Smooth muscle cell (in vitro differentiated cells): ENCODE measurements around the gene SFSWAP. TPM values are rescaled to one million over a fixed set of nuclear protein-coding genes. Genes with fewer than 3 reads are reported as not detected.
"Not testable (repeated sequence)": the region's sequence is repeated elsewhere in the genome, so short reads cannot be mapped to it uniquely, and the experiment has no call there.

Experiments
- DNase-seq: peaks from one replicate; lab custom pipeline; 2025; ENCODE audit not compliant: unreplicated experiment; lab: John Stamatoyannopoulos, UW
- H2AFZ ChIP-seq: fragments of 200-600 bp; sonication (generic); 2 replicates; pipeline ENCODE4 v1.6.0; 2016; ENCODE audit warnings: antibody characterized with exemption, low read depth, mild to moderate bottlenecking
- H3F3A ChIP-seq: fragments of 200-600 bp; sonication (generic); 2 replicates; pipeline ENCODE4 v1.6.0; 2017; ENCODE audit warnings: antibody characterized with exemption, low read depth
- H3K27ac ChIP-seq: fragments of 200-600 bp; sonication (generic); 2 replicates; pipeline ENCODE4 v1.5.1; 2016; ENCODE audit warnings: low read depth, mild to moderate bottlenecking
- H3K27me3 ChIP-seq: fragments of 200-600 bp; sonication (generic); 2 replicates; pipeline ENCODE4 v1.6.1; 2016; ENCODE audit warnings: low read depth, mild to moderate bottlenecking
- H3K36me3 ChIP-seq: fragments of 200-600 bp; sonication (generic); 2 replicates; pipeline ENCODE4 v1.5.1; 2016; ENCODE audit warnings: low read depth
- H3K4me1 ChIP-seq: fragments of 200-600 bp; sonication (generic); 2 replicates; pipeline ENCODE4 v1.5.1; 2016; ENCODE audit warnings: low read depth
- H3K4me2 ChIP-seq: fragments of 200-600 bp; sonication (generic); 2 replicates; pipeline ENCODE4 v1.6.0; 2016; ENCODE audit warnings: mild to moderate bottlenecking
- H3K4me3 ChIP-seq: fragments of 200-600 bp; sonication (generic); 2 replicates; pipeline ENCODE4 v1.5.1; 2016; ENCODE audit warnings: mild to moderate bottlenecking
- H3K79me2 ChIP-seq: fragments of 200-600 bp; sonication (generic); 2 replicates; pipeline ENCODE4 v1.6.0; 2016; ENCODE audit warnings: low read depth, mild to moderate bottlenecking
- H3K9ac ChIP-seq: fragments of 200-600 bp; sonication (generic); 2 replicates; pipeline ENCODE4 v1.6.0; 2016; ENCODE audit warnings: low read depth
- H3K9me3 ChIP-seq: fragments of 200-600 bp; sonication (generic); replicated peaks from 2 replicates; pipeline ENCODE4 v1.5.1; 2016; ENCODE audit warnings: low read depth
- H4K20me1 ChIP-seq: fragments of 200-600 bp; sonication (generic); 2 replicates; pipeline ENCODE4 v1.6.0; 2016; ENCODE audit warnings: low read depth
- WGBS: methylation state at CpG from one replicate; pipeline ENCODE4 v1.1.7; 2016; ENCODE audit warnings: low lambda C conversion rate; 5-methylcytosine and 5-hydroxymethylcytosine counted together
- polyA plus RNA-seq: library from polyadenylated mRNA; unstranded; fragments of >200 nt; fragmentation: Nextera tagmentation; extraction: Ambion mirVana; gene quantifications from 2 replicates; pipeline ENCODE4 v1.2.1, GENCODE V29; 2016
- total RNA-seq: library from RNA; depleted of rRNA; stranded (reverse); fragments of >200 nt; gene quantifications from 2 replicates; pipeline ENCODE4 v1.2.3, GENCODE V29; 2014
- TF ChIP-seq, protein P1 (sequence below): fragments of 200-600 bp; sonication (generic); IDR thresholded peaks from 2 replicates; pipeline ENCODE4 v1.5.1; 2017; ENCODE audit warnings: borderline replicate concordance, mild to moderate bottlenecking, antibody characterized with exemption; ENCODE audit not compliant: insufficient read depth, poor library complexity, severe bottlenecking

SFSWAP gene
- total and polyA plus RNA-seq, 2 experiments from 2014 or later = 24.1 to 32.3 TPM

DNA sequence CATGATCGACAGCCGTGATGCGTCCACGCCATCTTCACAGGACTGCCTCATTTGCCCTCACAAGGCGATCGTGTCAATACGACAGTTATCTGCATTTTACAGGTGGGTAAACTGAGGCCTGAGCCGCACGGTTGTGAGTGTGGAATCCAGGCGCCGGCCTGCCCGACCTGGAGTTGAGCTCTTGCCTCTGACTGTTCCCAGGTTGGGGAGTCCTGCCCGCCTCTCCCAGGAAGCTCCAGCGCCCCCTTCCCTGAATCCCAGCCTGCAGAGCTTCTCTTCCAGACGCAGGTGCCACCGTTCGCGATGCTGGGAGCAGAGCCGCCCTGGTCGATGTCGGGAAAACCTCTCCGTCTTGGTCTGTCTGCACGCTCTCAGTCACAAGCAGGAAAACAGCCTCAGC is 31.1 kb upstream of the SFSWAP start:
- WGBS = 91% methylated on average over 8 of the region's 23 CpGs
- not testable (repeated sequence) for DNase-seq, H3K4me3 ChIP-seq

DNA sequence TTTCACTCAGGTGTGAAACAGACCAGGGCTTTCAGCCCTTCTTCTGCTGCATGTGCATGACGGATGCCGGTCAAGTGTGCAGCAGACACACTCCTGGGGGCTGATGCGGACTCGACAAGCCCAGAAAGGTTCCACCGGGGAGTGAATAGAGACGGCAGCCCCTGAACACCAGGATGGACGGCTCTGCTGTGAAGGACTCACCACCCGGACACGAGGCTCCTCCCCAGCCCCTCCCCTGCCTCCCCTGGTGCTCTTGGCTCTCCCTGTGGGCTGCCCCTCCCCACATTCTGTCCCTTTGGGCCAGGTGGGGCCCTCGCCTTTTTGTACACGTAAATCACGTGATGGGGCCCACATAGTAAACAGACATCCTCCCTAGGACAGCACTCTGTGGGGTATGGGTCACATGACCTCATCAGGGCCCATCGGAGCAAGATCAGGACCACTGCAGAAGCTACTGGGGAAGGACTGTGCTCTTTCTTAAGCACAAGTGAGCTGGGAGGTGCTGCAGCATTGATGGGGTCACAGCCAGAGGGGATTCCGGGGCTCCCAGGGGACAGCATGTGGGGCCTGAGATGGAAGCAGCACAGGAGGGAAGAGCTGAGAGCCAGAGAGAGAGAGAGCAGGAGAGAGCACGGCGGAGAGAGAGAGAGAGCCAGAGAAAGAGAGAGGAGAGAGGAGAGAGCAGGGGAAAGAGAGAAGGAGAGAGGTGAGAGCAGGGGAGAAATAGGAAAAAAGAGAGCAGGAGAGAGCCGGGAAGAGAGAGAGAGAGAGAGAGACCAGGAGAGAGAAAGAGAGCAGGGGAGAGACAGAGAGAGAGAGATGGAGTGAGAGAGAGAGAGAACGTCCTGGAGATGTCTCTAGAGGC is 30.3 kb upstream of the SFSWAP start:
- not testable (repeated sequence) for H3K4me2 ChIP-seq, H3K27ac ChIP-seq, H3K4me3 ChIP-seq, H3K9me3 ChIP-seq, H2AFZ ChIP-seq, DNase-seq, H3K9ac ChIP-seq, H3K4me1 ChIP-seq, H4K20me1 ChIP-seq, H3K27me3 ChIP-seq, H3K79me2 ChIP-seq, H3K36me3 ChIP-seq, H3F3A ChIP-seq
- WGBS = 85% methylated on average over 18 of the region's 18 CpGs

More for the DNA sequence above, 31.1 kb upstream of the SFSWAP start:
- H3K79me2 ChIP-seq, H3K27ac ChIP-seq, H3K9me3 ChIP-seq, H3F3A ChIP-seq, H3K4me2 ChIP-seq, H4K20me1 ChIP-seq, H3K27me3 ChIP-seq, H3K36me3 ChIP-seq, H3K9ac ChIP-seq, H3K4me1 ChIP-seq, H2AFZ ChIP-seq: not testable (repeated sequence)

DNA sequence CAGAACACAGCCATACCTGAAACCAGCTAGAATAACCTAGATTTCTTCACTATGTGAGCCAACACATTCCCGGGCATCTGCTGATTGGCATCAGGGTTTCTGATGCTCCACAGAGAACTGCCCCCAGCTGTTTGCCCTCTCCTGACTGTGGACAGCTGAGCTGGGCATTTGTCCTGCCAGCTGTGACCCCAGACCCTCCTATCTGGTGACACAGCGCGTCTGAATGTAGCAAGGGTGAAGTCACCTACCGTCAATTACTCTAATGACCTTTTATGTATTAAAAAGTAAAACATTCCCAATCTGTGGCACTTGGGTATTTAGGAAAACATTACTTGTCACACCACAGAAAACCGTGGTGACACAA is 29.7 kb upstream of the SFSWAP start:
- 82% methylated on average over 5 of the region's 5 CpGs for WGBS
- Histone ChIP-seq H3K4me2 (no peak overlapping the region), H3K27me3 (peaks cover 4% of the 10 kb centered on the region), H2AFZ (no peak overlapping the region), H3K4me3 (no peak overlapping the region), H3K4me1 (no peaks in the 10 kb centered on the region), H3F3A (no peaks in the 10 kb centered on the region), H3K79me2 (no peaks in the 10 kb centered on the region), H3K36me3 (no peaks in the 10 kb centered on the region), H4K20me1 (no peaks in the 10 kb centered on the region), H3K27ac (no peak overlapping the region), H3K9ac (no peak overlapping the region), H3K9me3 (no peaks in the 10 kb centered on the region)
- DNase-seq = no peak
- TF ChIP-seq, protein P1, sequence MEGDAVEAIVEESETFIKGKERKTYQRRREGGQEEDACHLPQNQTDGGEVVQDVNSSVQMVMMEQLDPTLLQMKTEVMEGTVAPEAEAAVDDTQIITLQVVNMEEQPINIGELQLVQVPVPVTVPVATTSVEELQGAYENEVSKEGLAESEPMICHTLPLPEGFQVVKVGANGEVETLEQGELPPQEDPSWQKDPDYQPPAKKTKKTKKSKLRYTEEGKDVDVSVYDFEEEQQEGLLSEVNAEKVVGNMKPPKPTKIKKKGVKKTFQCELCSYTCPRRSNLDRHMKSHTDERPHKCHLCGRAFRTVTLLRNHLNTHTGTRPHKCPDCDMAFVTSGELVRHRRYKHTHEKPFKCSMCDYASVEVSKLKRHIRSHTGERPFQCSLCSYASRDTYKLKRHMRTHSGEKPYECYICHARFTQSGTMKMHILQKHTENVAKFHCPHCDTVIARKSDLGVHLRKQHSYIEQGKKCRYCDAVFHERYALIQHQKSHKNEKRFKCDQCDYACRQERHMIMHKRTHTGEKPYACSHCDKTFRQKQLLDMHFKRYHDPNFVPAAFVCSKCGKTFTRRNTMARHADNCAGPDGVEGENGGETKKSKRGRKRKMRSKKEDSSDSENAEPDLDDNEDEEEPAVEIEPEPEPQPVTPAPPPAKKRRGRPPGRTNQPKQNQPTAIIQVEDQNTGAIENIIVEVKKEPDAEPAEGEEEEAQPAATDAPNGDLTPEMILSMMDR = no peak

GRCh38 chr12:131681746-131682509 is 29.0 kb upstream of the SFSWAP start:
- H3K4me1 ChIP-seq = not testable (repeated sequence)
- 64% methylated on average over 17 of the region's 25 CpGs for WGBS

GRCh38 chr12:131682510-131682895 is 28.4 kb upstream of the SFSWAP start:
- no peaks in the 10 kb centered on the region for H3K79me2 ChIP-seq
- no peaks in the 10 kb centered on the region for H3K4me1 ChIP-seq
- H3F3A ChIP-seq = no peaks in the 10 kb centered on the region
- no peaks in the 10 kb centered on the region for H3K9me3 ChIP-seq
- H4K20me1 ChIP-seq = no peaks in the 10 kb centered on the region
- H3K36me3 ChIP-seq = no peaks in the 10 kb centered on the region
- no peak overlapping the region for H3K9ac ChIP-seq
- H3K4me2 ChIP-seq = no peak overlapping the region
- H3K4me3 ChIP-seq = no peak overlapping the region
- no peak overlapping the region for H3K27ac ChIP-seq
- peaks cover 4% of the 10 kb centered on the region for H3K27me3 ChIP-seq
- H2AFZ ChIP-seq = no peak overlapping the region
- TF ChIP-seq, protein P1 = no peak
- DNase-seq = no peak
- WGBS = 40% methylated on average over 10 of the region's 10 CpGs

More at GRCh38 chr12:131681746-131682509, 29.0 kb upstream of the SFSWAP start:
- not testable (repeated sequence) for H3K27ac ChIP-seq, H3K79me2 ChIP-seq, H2AFZ ChIP-seq, H3K4me3 ChIP-seq, H3F3A ChIP-seq, H3K36me3 ChIP-seq, DNase-seq, H3K9ac ChIP-seq, H3K4me2 ChIP-seq, H3K27me3 ChIP-seq, H4K20me1 ChIP-seq, H3K9me3 ChIP-seq
